Gastrocnemius medialis (tissue), 4 donors: ENCODE data around the gene GMPR.

Source experiments
- CTCF ChIP-seq, 5 experiments: fragments of 450-650 bp in 3 of 5; fragments of 200-600 bp in 2 of 5; sonication (generic) in 2 of 5; IDR thresholded peaks in 4 of 5; conservative IDR thresholded peaks in 1 of 5; 1 replicate in 4 of 5; 2 replicates in 1 of 5; pipeline ENCODE4 v1.5.1; 2016 to 2019; ENCODE audit warnings: antibody characterized with exemption in 5 of 5, mild to moderate bottlenecking in 3 of 5, moderate library complexity in 3 of 5
- POLR2A ChIP-seq, 2 donors: fragments of 450-650 bp; IDR thresholded peaks; one replicate each; pipeline ENCODE4 v1.6.1; 2017; ENCODE audit warnings: antibody characterized with exemption in 2 of 2, mild to moderate bottlenecking in 2 of 2, moderate library complexity in 2 of 2

DNA sequence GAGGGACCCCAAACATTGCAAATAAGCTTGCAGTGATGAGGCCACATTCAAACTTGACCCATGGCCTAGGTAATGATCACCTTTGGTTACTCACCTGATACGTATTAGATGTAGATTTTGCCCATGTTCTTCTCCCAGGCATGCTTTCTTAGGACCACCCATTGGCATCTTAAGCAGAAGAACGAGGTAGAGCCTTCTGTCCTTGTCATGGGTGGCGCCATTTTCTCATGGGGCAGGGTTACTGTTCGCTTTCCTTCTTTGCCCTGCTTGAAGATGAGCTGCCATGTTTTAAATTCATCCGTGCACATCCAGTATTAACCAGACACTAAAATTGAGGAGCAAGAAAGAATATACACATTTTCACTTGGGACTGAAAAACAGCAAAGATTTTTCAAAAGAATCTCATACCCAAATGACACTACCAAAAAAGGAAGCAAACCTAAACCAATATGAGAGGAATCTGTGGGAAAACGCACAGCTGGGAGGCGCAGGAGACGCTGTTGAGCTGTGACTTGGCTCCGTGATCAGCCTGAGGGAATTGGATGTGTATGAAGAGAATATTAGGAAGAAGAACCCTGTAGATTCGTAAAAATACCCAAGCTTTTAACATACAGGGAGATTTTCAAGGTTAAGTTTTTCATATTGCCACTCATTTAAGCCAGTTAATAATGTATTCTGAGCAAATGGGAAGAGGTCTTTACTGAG is 36.6 kb downstream of the GMPR start:
- TF ChIP-seq CTCF (IDR thresholded peaks at IDR 0.05 in 4 of 5, conservative IDR thresholded peaks at IDR 0.05 in 1 of 5) (no peak), POLR2A (IDR thresholded peaks at IDR 0.05) (no peak)
